ENCODE data around the gene CRABP1.

CRABP1 gene

GRCh38 chr15:78359041-78359808 lies 19.1 kb downstream of the CRABP1 start:
- no peak for TF ChIP-seq CTCF (IDR thresholded peaks at IDR 0.05; ENCODE audit: low read depth, low read length)
- H3K4me3 ChIP-seq (ENCODE audit: low read depth, low read length): no peak overlapping the region

- H3K4me3 ChIP-seq (ENCODE audit: low read depth, low read length): no peak overlapping the region
- no peak for TF ChIP-seq CTCF (IDR thresholded peaks at IDR 0.05; ENCODE audit: low read depth, low read length)
Measured at GRCh38 chr15:78360367-78360801, 20.2 kb downstream of the CRABP1 start.

GRCh38 chr15:78360958-78361718 lies 21.0 kb downstream of the CRABP1 start:
- TF ChIP-seq CTCF (IDR thresholded peaks at IDR 0.05; ENCODE audit: low read depth, low read length): no peak
- no peak overlapping the region for H3K4me3 ChIP-seq (ENCODE audit: low read depth, low read length)

GRCh38 chr15:78361771-78362506 lies 21.8 kb downstream of the CRABP1 start:
- no peak overlapping the region for H3K4me3 ChIP-seq (ENCODE audit: low read depth, low read length)
- no peak for TF ChIP-seq CTCF (IDR thresholded peaks at IDR 0.05; ENCODE audit: low read depth, low read length)

GRCh38 chr15:78362716-78363380 lies 22.7 kb downstream of the CRABP1 start:
- H3K4me3 ChIP-seq (ENCODE audit: low read depth, low read length): no peak overlapping the region
- no peak for TF ChIP-seq CTCF (IDR thresholded peaks at IDR 0.05; ENCODE audit: low read depth, low read length)

- TF ChIP-seq CTCF (IDR thresholded peaks at IDR 0.05; ENCODE audit: low read depth, low read length): no peak
- no peak overlapping the region for H3K4me3 ChIP-seq (ENCODE audit: low read depth, low read length)
Measured at GRCh38 chr15:78363381-78363734, 23.2 kb downstream of the CRABP1 start.
